GM21515 (cell line): ENCODE measurements around the gene VSIG10L.

Experiments
- ATAC-seq: cut with Tn5 transposase; IDR thresholded peaks from one replicate; pipeline ENCODE4 v1.9.1; 2021; ENCODE audit not compliant: unreplicated experiment

Gene VSIG10L

GRCh38 chr19:51339313-51339686, 2.6 kb downstream of the VSIG10L start:
- peak; percentile 6 for ATAC-seq

GRCh38 chr19:51338563-51339312, 3.2 kb downstream of the VSIG10L start:
- peak; percentile 52 for ATAC-seq

- ATAC-seq: no peak
These were observed 3.9 kb downstream of the VSIG10L start for GRCh38 chr19:51337861-51338562.

- no peak for ATAC-seq
These were observed 4.6 kb downstream of the VSIG10L start for GRCh38 chr19:51337141-51337860.

- no peak for ATAC-seq
These were observed 8.0 kb downstream of the VSIG10L start for GRCh38 chr19:51333836-51334460.

GRCh38 chr19:51331716-51332115, 10.2 kb downstream of the VSIG10L start:
- no peak for ATAC-seq

- ATAC-seq: no peak
These were observed 10.7 kb downstream of the VSIG10L start for GRCh38 chr19:51331193-51331592.

GRCh38 chr19:51330366-51330765, 11.6 kb downstream of the VSIG10L start:
- ATAC-seq: no peak

- ATAC-seq: no peak
These were observed 12.5 kb downstream of the VSIG10L start for GRCh38 chr19:51329411-51329810.

GRCh38 chr19:51327066-51328001, 14.6 kb downstream of the VSIG10L start:
- ATAC-seq: no peak

- ATAC-seq: no peak
These were observed 15.5 kb downstream of the VSIG10L start for GRCh38 chr19:51326216-51327065.

- ATAC-seq: no peak
These were observed 16.6 kb downstream of the VSIG10L start for GRCh38 chr19:51325161-51325976.

- no peak for ATAC-seq
These were observed 17.8 kb downstream of the VSIG10L start for GRCh38 chr19:51324167-51324481.

GRCh38 chr19:51323481-51324166, 18.3 kb downstream of the VSIG10L start:
- ATAC-seq: no peak

- ATAC-seq: no peak
These were observed 20.1 kb downstream of the VSIG10L start for GRCh38 chr19:51321799-51322198.

- no peak for ATAC-seq
These were observed 21.7 kb downstream of the VSIG10L start for GRCh38 chr19:51320280-51320657.

GRCh38 chr19:51319649-51320279, 22.2 kb downstream of the VSIG10L start:
- ATAC-seq: no peak
